Measurements from ENCODE around the gene PRPH2. TPM values are rescaled to one million over a fixed set of nuclear protein-coding genes. Genes with fewer than 3 reads are reported as not detected.

PRPH2 gene
- total and polyA plus RNA-seq, 10 of the 15 experiments (the other 5 are each of a cell fraction or from before 2014, with no cell fraction given), result 0.08 TPM; not detected in 9

GRCh38 chr6:42690151-42690702, 32.2 kb downstream of the PRPH2 start:
- no peak for ATAC-seq
- 100% methylated on average over 5 of the region's 5 CpGs for WGBS (ENCODE audit: insufficient coverage, insufficient replicate concordance, low lambda C conversion rate, missing lambda C conversion rate)
- FAIRE-seq, result no peak
- Histone ChIP-seq H3K9ac (ENCODE audit: control insufficient read depth, insufficient read depth, low read length) (no peak overlapping the region), H3K4me2 (ENCODE audit: control insufficient read depth, insufficient read depth) (no peak overlapping the region), H3K4me3 (no peak overlapping the region), H3K79me2 (ENCODE audit: control insufficient read depth, insufficient read depth, low read length) (no peaks in the 10 kb centered on the region), H3K4me1 (ENCODE audit: control insufficient read depth, insufficient read depth, low read length) (no peaks in the 10 kb centered on the region), H3K36me3 (ENCODE audit: control insufficient read depth in 2 of 2, insufficient read depth in 2 of 2, low read length in 1 of 2) (peaks cover 6 to 22% of the 10 kb centered on the region in 2 experiments; a peak in 3 of 4 replicates), H3K27ac (ENCODE audit: control insufficient read depth, insufficient read depth) (no peak overlapping the region), H3K9me3 (replicated peaks; ENCODE audit: control insufficient read depth, insufficient read depth, low read length) (no peaks in the 10 kb centered on the region), H2AFZ (ENCODE audit: control insufficient read depth, low read depth, low read length) (no peak overlapping the region), H3K27me3 (replicated peaks in 1 of 2; ENCODE audit: control insufficient read depth in 2 of 2, insufficient read depth in 2 of 2, low read length in 1 of 2) (no peaks in the 10 kb centered on the region), H4K20me1 (ENCODE audit: control insufficient read depth, insufficient read depth) (no peaks in the 10 kb centered on the region)
- CTCF ChIA-PET, result interaction anchor here (4.2 kb wide), 1 partner anchor 36 kb away, joined by 19 read pairs; no protein-coding TSS in a partner anchor
- BruUV-seq (replicated peaks), result no TSS peak
- RAD21 ChIA-PET (ENCODE audit: unreplicated experiment), result no interaction called here
- no peak for DNase-seq (ENCODE audit: low read depth, low spot score)
- SMC1A ChIA-PET (ENCODE audit: uncharacterized antibody, unreplicated experiment), result interaction anchor here (1.7 kb wide), 1 partner anchor 36 kb away, joined by 4 read pairs; no protein-coding TSS in a partner anchor
- intact Hi-C loops (cut with micrococcal nuclease; ENCODE audit: unreplicated experiment), result no loop called here
- TF ChIP-seq EZH2 (IDR thresholded peaks at IDR 0.05; ENCODE audit: borderline replicate concordance, control insufficient read depth, low read depth, low read length), result no peak
- TF ChIP-seq NFIC (IDR thresholded peaks at IDR 0.05; ENCODE audit: low read depth, low read length), result no peak
- TF ChIP-seq JUNB (IDR thresholded peaks at IDR 0.05), result no peak
- no peak for TF ChIP-seq CBFB (IDR thresholded peaks at IDR 0.05; ENCODE audit: low read depth)
- TF ChIP-seq STAT3 (IDR thresholded peaks at IDR 0.05; ENCODE audit: low read depth, low read length), result no peak
- TF ChIP-seq SREBF1 (IDR thresholded peaks at IDR 0.05; ENCODE audit: low read length), result no peak
- TF ChIP-seq TCF3 (IDR thresholded peaks at IDR 0.05; ENCODE audit: borderline replicate concordance, insufficient read depth, low read depth, low read length), result no peak
- no peak for TF ChIP-seq SUPT20H (IDR thresholded peaks at IDR 0.05; ENCODE audit: borderline replicate concordance, control insufficient read depth, low read depth, low read length)
- no peak for TF ChIP-seq SRF (IDR thresholded peaks at IDR 0.05; ENCODE audit: low read depth in 2 of 2, low read length in 2 of 2)
- TF ChIP-seq PAX8 (IDR thresholded peaks at IDR 0.05), result no peak
- no peak for TF ChIP-seq HCFC1 (IDR thresholded peaks at IDR 0.05; ENCODE audit: low read length)
- POLR2A ChIA-PET, result interaction anchor here (1.0 kb wide), 1 partner anchor 14 kb away, joined by 3 read pairs; no protein-coding TSS in a partner anchor
- in situ Hi-C loops (cut with MboI), result no loop called here

Data from GM12878 (cell line).